ENCODE results near the gene TBC1D4. TPM values are rescaled to one million over a fixed set of nuclear protein-coding genes. Genes with fewer than 3 reads are reported as not detected.

Gene TBC1D4
- total RNA-seq, 4 donors from 2014 or later, result 14.9 to 20.8 (median 16.6) TPM

GRCh38 chr13:75460644-75461043 is 21.3 kb downstream of the TBC1D4 start:
- intact Hi-C loops (cut with DNase I), result no loop called here
- Histone ChIP-seq H3K27me3 (no peaks in the 10 kb centered on the region), H3K4me1 (peaks cover 0 to 55% (median 11%) of the 10 kb centered on the region in 3 donors), H3K27ac (no peak overlapping the region), H3K4me3 (no peak overlapping the region), H3K36me3 (peaks cover 0 to 5% (median 0%) of the 10 kb centered on the region in 3 donors), H3K9me3 (no peaks in the 10 kb centered on the region)
- DNase-seq, result no peak
- TF ChIP-seq CTCF (IDR thresholded peaks at IDR 0.05) (no peak), POLR2A (IDR thresholded peaks at IDR 0.05) (no peak)
- 66 to 78% methylated on average over 5 of the region's 5 CpGs for WGBS, 2 donors

GRCh38 chr13:75458696-75459422 is 23.1 kb downstream of the TBC1D4 start:
- peak overlapping the region; percentile 48 to 69 (median 54) for H3K27ac ChIP-seq
- intact Hi-C loops (cut with DNase I), result no loop called here
- no peak for DNase-seq

GRCh38 chr13:75455962-75456361 is 26.0 kb downstream of the TBC1D4 start:
- Histone ChIP-seq H3K27me3 (no peaks in the 10 kb centered on the region), H3K27ac (peak overlapping the region in 2 of 4 donors; percentile 7 to 79)

More at GRCh38 chr13:75458696-75459422, 23.1 kb downstream of the TBC1D4 start:
- H3K36me3 ChIP-seq, result peaks cover 0 to 5% (median 0%) of the 10 kb centered on the region in 3 donors
- H3K4me3 ChIP-seq, result no peak overlapping the region
- H3K4me1 ChIP-seq, result peaks cover 0 to 55% (median 11%) of the 10 kb centered on the region in 3 donors
- no peaks in the 10 kb centered on the region for H3K27me3 ChIP-seq
- WGBS, 2 donors, result 15 to 57% methylated on average over 6 of the region's 6 CpGs
- H3K9me3 ChIP-seq, result no peaks in the 10 kb centered on the region
- TF ChIP-seq POLR2A (IDR thresholded peaks at IDR 0.05) (no peak), CTCF (IDR thresholded peaks at IDR 0.05) (no peak)

GRCh38 chr13:75454497-75454896 is 27.5 kb downstream of the TBC1D4 start:
- DNase-seq, result no peak
- Histone ChIP-seq H3K27ac (peak overlapping the region in 3 of 4 donors; percentile 50 to 79 (median 65)), H3K27me3 (no peaks in the 10 kb centered on the region), H3K4me3 (no peak overlapping the region), H3K36me3 (peaks cover 0 to 5% (median 0%) of the 10 kb centered on the region in 3 donors), H3K4me1 (peaks cover 0 to 67% (median 18%) of the 10 kb centered on the region in 3 donors), H3K9me3 (no peaks in the 10 kb centered on the region)
- intact Hi-C loops (cut with DNase I), result no loop called here
- TF ChIP-seq CTCF (IDR thresholded peaks at IDR 0.05) (no peak), POLR2A (IDR thresholded peaks at IDR 0.05) (no peak)
- WGBS, 2 donors, result 19 to 31% methylated on average over 1 of the region's 1 CpG

More at GRCh38 chr13:75455962-75456361, 26.0 kb downstream of the TBC1D4 start:
- no peak for DNase-seq
- Histone ChIP-seq H3K36me3 (peaks cover 0 to 5% (median 0%) of the 10 kb centered on the region in 3 donors), H3K9me3 (no peaks in the 10 kb centered on the region), H3K4me1 (peaks cover 0 to 71% (median 18%) of the 10 kb centered on the region in 3 donors), H3K4me3 (no peak overlapping the region)
- intact Hi-C loops (cut with DNase I), result no loop called here
- TF ChIP-seq POLR2A (IDR thresholded peaks at IDR 0.05), result no peak
- TF ChIP-seq CTCF (IDR thresholded peaks at IDR 0.05), result no peak

- no peaks in the 10 kb centered on the region for H3K36me3 ChIP-seq
- no peaks in the 10 kb centered on the region for H3K27me3 ChIP-seq
- H3K4me3 ChIP-seq, result no peak overlapping the region
- no peak for TF ChIP-seq CTCF (IDR thresholded peaks at IDR 0.05)
- no peak for TF ChIP-seq POLR2A (IDR thresholded peaks at IDR 0.05)
- peak overlapping the region in 2 of 4 donors; percentile 13 to 19 for H3K27ac ChIP-seq
- peaks cover 0 to 49% (median 18%) of the 10 kb centered on the region in 3 donors for H3K4me1 ChIP-seq
- intact Hi-C loops (cut with DNase I), result no loop called here
- no peaks in the 10 kb centered on the region for H3K9me3 ChIP-seq
- no peak for DNase-seq
- 35 to 53% methylated on average over 8 of the region's 8 CpGs for WGBS, 2 donors
Observed at GRCh38 chr13:75452564-75452963, 29.4 kb downstream of the TBC1D4 start.

Measured in esophagus squamous epithelium (tissue), 5 donors.